Activated effector memory CD4-positive, alpha-beta T cell treated with Interleukin-2 at 50 U/mL for 16 hours (primary cell): Measurements from ENCODE around the gene CLIC5.

Experiments used
- DNase-seq: peaks from one replicate; pipeline ENCODE4 v3.0.0-alpha.2; 2020

CLIC5 gene

GRCh38 chr6:46032110-46032998, 16.7 kb upstream of the CLIC5 start:
- no peak for DNase-seq

DNA sequence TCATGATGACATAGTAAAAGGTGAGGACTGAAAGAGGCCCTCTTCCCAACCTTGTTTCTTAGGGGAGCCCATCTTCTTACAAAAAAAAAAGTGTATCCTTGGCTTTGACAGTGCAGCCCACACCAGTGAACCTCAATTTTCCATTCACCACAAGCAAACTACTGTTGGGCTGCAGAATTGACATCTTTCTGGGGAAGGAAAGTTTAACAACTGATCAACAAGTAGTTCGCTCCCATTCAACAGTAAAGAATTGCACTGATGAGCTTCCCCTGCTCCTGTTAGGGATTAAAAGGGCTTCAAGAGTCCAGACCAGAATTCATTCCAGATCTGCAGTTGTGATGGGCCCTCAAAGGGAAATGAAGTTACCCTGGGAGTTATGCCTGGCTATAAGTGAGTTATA, 13.9 kb upstream of the CLIC5 start:
- DNase-seq: no peak

GRCh38 chr6:46026307-46026706, 10.6 kb upstream of the CLIC5 start:
- no peak for DNase-seq

GRCh38 chr6:46025573-46025972, 9.9 kb upstream of the CLIC5 start:
- DNase-seq: no peak

DNA sequence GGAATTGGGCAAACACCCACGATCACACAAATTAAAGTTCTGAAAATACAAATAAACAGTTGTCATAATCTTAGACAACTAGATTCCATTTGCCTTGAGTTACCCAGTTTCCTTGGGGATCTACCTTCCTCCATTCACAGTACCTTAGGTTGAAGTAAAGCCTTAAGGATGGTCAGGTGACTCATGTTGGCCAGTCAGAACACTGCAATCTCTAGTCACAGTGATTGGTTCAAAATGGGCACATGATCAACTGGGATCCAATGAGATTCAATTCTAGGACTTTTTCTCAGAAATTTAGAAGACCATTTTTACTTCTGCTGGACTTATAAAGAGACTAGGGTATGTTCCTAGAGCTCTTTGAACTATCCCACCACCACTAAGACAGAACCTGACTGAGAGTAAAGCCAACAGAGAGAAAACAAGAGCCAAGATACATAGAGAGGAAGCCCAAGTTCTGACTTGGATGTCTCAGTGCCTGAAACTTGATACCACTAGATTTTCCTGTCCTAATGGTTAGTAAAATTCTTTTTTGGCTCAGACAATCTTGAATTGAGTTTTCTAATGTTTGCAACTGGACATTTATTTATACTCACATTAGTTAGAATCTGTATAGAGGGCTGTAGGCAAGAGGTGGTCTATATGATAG, 8.6 kb upstream of the CLIC5 start:
- DNase-seq: no peak

- no peak for DNase-seq
Measured at GRCh38 chr6:46023216-46023915, 7.7 kb upstream of the CLIC5 start.

DNA sequence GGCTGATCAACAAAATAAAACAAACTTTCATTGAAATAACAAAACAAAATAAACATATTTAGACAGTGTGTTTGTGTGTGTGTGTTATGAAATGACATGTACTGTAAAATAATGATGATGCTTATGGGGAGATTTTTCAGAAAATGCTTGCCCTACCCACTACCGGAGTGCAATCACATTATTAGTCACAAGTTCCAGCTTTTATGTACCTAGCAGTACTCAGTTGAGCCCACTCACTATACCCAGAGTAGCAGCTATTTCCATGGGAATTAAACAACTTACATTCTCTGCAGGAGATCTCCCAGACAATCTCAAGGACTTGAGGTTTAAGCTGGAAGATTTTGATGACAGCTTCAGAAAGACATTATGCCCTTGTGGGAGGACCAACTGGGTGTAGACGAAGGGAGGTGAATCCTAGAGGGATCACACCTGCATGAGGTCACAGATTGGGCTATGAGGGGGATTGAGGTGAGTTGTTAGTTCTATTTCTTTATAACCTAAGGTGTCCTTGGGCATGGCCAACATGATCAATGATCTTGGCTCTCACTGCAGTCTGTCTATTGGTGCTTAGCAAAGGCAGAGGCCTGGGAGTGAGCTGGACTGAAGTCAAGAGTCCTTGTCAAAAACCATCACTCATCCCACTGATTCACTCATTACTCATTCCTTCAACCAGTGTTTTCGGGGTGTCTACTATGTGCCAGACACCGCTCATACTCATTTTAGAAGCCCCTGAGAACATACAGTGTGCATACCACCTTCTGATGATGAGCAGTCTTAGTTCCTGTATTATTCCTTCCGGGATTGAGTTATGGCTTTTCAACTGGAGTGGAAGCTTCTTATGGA, 6.7 kb upstream of the CLIC5 start:
- no peak for DNase-seq

DNA sequence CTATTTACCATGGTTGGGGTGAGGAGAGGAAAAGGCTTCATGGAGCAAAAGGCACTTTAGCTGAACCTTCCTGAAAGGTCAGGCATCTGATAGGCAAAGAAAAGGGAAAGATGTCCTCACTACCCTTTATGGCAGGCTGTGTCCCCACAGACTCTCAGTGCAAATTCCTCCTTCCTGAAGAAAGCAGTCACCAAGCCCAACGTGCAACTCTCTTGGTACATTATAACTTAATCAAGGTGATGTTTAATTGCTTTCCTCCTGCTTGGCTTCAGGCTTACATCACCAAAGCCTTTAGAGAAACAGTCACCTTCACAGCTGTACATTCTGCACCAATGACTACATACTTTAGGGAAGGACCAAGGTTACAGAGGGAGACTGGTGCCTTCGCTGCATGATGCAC, 2.1 kb upstream of the CLIC5 start:
- DNase-seq: no peak

GRCh38 chr6:46016063-46016608, 476 bp upstream of the CLIC5 start:
- DNase-seq: no peak

GRCh38 chr6:46014511-46015118, 1.0 kb downstream of the CLIC5 start:
- peak; percentile 18 for DNase-seq

- DNase-seq: no peak
Measured at GRCh38 chr6:46014046-46014445, 1.6 kb downstream of the CLIC5 start.

GRCh38 chr6:46013639-46014038, 2.0 kb downstream of the CLIC5 start:
- no peak for DNase-seq

DNA sequence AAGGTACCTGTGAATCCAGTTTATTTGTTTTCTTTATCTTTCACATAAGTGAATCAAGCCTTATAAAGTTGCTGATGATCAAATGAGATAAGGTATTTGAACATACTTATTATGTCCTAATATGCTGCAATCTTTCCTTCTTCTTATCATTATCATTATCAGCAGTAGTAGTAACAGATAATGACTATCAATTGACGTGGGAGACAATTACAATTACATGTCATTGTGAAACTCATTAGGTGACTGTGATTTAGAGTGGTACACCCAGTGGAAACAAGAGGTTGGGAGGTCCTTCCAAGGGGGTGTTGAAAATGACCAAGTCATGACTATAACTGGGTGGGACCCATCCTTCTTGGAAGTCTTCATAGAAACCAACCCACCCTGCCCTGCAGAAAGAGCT, 2.8 kb downstream of the CLIC5 start:
- DNase-seq: no peak

GRCh38 chr6:46011188-46012085, 4.2 kb downstream of the CLIC5 start:
- peak; percentile 57 for DNase-seq

DNA sequence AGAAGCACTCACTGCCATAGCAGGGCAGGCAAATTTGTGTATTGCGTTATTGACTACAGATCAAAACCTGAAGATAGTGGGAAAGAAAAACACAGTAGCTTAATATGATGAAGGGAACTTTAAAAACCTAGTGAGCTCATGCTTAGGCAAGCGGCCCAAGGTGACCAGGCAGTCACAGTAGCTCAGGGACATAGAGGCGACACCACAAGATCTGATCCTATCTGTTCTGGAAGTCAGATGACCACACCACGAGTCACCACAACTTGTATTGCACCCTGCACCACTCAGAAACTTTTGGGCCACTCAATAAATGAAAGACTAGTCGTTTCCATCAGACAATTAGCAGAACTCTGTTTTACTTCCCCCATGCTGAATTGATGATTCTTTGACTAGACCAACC, 4.9 kb downstream of the CLIC5 start:
- no peak for DNase-seq

GRCh38 chr6:46010270-46010669, 5.4 kb downstream of the CLIC5 start:
- DNase-seq: no peak

DNA sequence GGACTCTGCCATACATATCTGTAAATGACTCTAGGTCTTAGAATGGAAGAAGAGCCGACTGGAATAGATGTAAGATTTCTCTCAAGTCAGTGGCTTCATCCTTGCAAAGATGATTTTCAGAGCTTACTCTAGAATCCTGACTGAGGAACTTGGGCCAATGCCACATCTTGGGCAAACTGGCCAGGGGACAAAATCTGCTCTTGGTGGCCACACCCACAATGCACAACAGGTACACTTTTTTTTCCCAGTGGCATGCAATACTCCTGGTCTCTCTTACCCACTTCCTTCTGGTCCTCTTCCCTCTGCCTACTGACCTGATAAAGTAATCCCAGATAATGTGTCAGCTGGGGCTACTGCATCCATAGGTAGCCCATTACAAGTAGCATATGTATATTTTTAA, 13.4 kb downstream of the CLIC5 start:
- DNase-seq: no peak

DNA sequence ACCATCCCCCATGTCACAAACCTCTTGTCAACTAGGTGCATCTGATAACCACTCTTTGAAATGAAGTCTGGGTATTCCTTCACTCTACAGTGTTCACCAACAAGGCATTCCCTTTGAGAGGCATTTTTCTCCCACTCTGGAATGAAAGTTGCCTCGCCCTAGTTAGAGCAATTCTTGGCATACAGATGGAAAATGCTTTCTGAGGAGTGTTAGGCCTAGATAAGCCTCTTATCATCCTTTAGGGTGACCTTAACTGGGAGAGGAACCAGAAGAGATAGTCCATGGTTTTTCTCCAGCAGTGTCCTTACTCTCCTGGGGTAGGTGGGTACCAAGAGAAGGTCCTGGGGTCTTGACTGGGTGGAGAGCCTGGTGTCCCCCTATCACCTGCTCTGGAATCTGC, 14.8 kb downstream of the CLIC5 start:
- DNase-seq: no peak

GRCh38 chr6:45998524-45998923, 17.1 kb downstream of the CLIC5 start:
- no peak for DNase-seq

DNA sequence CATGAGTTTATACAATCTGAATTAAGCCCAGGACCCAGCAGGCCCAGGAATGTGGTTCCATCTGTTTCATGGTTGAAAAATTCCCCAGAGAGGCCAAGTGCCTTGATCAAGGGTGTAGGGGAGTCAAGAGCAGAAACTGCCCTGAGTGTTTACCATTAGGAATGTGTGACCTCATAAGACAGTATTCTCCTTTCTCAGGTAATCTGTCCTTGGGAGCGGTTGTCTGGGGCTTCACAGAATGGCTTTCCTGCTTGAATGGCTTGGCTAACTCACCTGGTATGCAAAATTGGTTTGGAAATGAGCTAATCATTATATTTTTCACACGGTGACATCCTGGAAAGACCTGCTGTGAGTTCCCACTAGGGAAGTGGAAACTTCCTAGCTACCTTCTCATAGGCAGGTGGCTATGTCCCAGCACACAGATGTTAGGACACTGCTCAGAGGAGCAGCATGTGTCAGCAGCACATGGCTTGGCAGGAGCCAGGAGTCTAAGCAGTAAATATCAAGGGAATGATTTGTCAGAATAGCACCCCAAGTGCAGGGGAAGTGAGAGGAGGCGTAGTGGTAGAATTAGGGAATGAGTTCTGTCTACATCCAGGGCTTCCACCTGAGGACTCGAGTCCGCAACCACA, 17.7 kb downstream of the CLIC5 start:
- DNase-seq: no peak

- DNase-seq: no peak
Measured at GRCh38 chr6:45991189-45991588, 24.5 kb downstream of the CLIC5 start.
